HG03342 (cell line): ENCODE results near the gene TLX3.
"Not testable (repeated sequence)": the region's sequence is repeated elsewhere in the genome, so short reads cannot be mapped to it uniquely, and the experiment has no call there.

Source experiments
- ATAC-seq: cut with Tn5 transposase; IDR thresholded peaks from one replicate; pipeline ENCODE4 v1.9.1; 2021; ENCODE audit warnings: mild to moderate bottlenecking, moderate library complexity; ENCODE audit not compliant: unreplicated experiment

The TLX3 gene

DNA sequence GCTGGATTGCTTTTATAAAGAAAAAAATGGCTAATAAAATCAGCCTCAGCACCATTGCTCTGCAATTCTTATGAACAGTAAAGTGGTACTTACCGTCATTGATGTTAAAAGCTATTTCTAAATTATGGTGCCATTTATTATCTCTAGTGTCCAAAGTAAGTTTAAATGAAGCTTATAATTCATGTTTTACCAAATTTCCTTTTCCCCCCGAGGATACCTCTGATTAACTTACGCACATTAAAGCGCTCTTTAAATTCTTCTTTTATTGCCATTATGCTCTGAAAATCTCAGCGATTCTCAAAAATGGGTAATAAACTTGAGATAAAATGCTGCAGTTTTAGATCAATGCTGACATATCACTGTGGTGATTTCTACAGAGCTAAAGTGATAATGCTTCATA, 13.5 kb downstream of the TLX3 start:
- ATAC-seq, result no peak

DNA sequence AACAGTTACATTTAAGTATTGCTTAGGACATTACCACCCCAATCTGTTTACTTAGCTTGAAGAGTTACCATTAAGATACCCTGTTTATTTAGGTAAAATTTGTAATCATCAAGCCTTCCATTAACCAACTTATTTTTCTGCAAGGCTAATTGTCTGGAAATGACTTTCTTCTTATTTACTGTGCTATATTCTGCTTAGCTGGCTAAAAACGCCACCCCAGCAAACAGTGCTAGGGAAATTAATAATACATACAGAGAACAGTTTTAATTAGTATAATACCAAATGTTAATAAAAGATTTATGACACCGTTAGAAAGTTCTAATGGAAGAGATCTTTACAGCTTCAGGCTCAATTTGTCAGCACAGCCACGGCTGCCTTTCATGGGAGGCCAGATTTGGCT, 14.0 kb downstream of the TLX3 start:
- no peak for ATAC-seq

DNA sequence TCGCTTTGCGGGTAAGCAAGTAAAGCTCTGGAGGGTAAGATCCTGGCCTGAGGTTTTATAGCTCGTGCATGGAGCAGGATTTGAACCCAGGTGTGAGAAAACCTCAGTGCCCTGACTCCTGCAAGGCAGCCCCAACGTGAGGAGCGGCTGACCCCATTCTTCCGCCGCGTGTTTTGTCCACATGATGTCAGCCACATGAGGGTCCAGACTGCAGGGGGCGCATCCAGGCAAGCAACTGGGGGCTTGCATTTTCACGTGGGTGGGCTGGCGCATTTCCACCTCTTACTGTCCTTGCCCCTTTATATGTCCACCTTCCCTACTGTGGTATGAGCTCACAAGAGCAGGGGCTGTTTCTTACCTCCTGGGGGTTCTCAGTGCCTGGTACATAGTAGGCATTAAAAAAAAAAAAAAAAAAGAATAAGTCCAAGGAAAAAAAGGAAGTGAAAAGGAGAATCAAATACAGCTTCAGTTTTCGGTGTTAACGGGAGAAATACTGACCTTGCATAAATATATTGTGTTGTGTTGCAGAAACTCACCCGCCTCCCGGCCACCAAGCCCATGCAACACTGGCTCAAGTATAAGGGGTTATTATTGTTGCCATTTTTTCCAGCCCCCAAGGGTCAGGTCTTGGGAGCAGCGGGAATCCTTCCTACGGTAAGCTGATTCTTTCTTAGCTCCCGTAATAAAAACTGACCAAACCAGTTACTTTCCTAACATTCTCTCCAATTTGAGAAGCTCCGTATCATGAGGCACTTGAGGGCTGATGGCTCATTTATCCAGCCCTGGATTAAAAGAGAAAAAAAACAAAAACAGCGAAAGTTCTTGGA, 15.0 kb downstream of the TLX3 start:
- no peak for ATAC-seq

DNA sequence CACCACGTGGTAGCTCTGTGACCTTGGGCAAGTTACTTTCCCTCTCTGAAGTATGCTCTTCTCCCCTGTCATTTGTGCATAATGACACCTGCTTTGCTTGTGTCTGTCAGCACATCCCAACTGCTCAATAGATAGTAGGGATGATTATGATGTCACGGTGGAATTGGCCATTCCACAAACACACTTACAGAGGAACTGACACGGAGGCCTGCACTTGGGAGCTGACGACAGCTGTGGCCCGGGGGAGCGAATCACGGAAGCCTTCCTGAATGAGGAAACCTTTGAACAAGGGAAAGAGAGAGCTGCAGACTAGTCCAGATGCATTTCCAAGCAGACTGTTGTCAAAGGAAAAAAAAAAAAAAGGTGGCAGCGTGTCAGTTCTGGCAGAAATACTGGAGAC, 21.0 kb downstream of the TLX3 start:
- no peak for ATAC-seq

DNA sequence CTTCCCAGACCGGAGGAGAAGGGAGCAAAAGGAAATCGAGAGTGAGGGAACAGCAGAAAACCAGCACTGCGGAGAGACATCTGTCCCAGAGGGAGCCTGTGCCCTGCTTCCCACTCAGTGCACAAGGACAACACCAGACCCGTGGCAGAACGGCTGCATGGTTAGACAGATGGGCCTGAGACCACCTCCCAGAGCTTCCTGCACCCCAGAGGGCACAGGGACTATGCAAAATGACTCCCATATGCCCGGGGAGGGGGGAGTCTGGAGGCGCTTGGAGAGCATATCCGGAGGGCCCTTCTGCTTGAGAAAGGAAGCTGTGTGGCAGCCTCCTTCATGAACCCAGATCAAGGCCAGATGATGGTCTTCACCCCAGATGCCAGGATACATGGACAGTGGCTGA, 26.6 kb downstream of the TLX3 start:
- no peak for ATAC-seq

DNA sequence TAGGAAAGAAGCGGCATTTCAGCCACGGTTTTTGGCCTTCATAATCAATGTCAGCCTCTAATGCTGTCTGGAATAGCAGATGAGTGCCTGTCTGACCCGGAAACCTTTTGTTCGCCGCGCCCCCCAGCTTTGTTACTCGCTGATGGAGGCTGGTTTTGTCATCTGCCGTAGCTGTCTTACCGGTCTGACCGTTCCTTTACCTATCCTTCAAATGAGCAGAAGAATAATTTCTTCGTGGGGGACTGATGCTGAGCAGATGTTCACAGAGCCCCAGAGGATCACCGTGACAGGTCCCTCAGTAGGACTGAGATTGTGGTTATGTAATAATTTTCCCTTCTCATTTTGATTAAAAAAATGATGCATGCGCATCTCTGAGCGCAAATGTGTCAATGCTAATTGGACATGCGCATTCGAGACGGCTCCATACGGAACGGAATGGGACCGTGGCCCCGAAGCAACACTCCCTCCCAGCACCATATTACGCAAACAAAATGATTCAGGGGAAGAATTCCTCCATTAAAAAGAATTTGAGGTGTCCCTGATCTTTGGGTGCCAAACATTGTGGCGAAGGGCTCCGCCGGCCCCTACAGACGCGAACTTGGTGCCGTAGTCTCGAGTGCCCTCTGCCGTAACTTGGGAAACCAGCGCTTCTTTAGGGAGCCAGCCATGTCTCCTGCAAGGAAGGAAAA, 27.6 kb downstream of the TLX3 start:
- ATAC-seq, result no peak

DNA sequence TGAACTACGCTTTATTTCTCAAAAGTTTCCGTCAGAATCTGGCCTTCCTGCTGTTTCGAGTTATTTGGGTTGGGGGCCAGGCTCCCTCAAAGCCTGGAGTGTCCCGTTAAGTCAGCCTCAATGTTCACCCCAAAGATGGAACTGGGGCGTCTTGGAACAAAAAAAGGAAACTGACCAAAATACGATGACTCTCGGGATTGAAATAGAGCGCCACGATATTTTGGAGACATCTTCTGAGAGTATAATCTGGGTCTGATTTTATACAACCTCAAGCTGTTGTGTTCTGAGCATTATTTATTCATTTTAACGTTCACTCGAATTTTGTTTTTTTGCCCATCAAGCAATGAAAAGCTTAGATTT, 28.1 kb downstream of the TLX3 start:
- no peak for ATAC-seq

DNA sequence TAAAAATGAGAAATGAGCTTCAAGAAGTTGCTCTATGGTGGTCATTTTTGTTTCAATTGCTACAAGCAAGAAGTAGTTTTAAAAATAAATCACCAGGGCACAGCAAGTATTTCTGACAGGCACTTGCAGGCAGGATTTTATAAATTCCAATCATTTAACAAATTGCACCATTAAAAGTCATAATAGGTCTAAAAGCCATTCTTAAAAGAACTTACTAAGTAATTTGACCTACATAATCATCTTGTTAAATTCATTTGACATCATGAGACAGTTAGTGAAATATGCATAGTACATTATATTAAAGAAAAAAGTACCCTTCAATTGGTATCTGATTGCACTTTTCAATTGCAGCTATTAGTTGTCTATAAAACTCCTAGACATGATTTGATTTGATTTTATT, 31.0 kb downstream of the TLX3 start:
- ATAC-seq, result no peak

DNA sequence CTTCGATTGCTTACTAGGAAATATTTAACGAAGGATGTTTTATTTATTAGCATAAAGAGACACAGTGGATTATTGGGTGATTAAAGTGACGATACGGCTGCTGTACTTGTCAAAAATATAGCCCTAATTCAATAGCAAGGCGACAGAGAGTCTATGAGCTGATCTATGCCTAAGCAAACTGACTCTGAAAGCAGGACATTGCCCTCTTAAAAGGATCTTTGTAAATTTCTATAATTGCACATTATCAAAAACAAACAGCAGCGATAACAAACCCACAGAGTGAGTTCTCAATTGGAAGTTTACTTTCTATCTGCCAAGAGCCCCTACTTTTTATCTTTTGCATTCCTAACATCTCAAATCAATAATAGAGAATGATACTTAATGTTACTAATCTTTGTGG, 31.4 kb downstream of the TLX3 start:
- no peak for ATAC-seq

DNA sequence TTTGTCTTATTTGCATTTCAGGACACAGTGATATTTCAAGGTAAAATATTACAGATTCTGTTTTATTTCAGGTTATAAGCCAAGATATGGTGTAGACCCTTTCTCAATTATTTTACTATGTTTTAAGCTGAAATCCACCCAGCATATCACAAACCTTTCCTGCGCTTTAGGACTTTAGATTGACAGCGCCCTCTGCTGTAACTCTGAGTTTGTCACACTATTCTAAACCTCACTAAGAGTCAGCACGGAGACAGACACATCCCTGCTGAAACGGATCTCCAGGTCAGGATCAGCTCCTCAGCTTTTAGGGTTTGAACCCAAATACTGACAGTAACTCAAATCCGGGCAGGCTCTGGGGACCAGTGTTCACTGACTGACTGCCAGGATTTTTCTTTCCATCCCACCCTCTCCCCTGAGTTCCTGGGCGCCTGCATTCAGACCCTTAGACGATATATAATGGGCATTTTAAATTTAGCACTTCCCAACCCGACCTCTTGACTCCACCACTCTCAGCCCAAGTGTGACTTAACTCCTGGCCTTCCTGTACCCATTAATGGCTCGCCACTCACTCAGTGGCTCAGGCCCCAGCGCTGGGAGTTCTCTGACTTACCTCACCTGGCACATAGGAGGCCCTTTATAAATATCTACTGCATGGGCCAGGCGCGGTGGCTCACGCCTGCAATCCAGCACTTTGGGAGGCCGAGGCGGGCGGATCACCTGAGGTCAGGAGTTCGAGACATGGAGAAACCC, 33.5 kb downstream of the TLX3 start:
- peak; percentile 78 for ATAC-seq

DNA sequence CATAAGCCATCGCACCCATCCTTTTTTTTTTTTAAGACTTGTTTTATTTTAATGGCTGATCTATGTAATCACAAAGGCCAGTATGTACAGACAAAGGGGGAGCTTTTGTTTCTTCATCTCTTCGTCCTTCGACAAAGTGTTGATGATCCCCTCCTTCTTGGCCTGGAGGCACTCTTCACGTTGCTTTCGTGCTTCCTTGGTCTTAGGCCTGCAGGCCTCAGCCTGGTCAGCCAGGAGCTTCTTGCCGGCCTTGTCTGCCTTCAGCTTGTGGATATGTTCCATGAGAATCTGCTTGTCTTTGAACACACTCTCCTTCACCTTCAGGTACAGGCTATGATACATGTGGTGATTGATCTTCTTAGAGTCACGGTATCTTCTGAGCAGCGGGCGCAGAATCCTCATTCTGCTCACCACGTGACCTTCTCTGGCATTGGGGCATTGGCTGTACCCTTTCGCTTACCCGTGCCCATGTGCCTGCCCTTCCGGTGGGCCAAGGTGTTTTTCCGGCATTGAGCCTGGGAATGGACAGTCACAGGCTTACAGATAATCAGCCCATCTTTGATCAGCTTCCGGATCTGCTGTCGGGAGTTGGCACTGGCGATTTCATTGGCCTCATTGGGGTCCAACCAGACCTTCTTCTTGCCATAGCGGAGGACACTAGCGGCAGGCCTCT, 36.0 kb downstream of the TLX3 start:
- ATAC-seq, result no peak

DNA sequence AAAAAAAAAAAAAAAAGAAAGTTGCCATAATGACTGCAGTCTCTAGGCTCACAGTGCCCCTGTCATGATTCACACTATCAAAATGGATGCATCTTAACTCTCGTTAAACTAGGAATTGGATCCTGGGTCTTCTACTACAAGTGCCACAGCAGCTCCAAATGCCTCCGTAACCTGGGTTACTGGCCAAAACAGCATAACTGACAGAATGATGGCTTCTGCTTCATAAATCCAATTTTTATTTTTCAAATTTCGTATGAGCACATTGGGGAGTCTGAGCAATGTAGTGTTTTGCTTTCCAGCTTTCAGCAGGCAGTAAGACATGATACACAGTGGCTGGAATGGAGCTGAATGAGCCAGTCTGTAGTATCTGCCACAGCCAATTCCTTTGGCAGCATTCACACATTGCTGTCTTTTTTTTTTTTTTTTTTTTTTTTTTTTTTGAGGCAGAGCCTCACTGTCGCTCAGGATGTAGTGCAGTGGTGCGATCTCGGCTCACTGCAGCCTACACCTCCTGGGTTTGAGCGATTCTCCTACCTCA, 42.6 kb downstream of the TLX3 start:
- ATAC-seq, result no peak

DNA sequence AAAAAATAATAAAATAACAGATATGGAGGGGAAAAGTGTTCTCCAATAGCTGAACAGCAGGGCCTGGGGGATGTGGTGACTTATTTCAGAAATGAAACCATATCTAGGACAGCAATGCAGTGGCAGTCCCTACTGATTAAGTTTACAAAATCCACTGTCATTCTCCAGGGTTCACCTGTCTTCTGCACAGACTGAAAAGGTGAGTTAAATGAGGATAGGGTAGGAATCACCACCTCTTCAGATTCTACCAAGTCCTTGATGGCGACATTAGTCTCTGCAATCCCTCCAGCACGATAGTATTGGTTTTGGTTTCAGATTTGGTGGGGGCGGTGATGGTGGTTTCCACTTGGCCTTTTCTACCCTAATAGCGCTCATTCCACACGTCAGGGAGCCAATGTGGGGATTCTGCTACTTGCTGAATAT, 46.3 kb downstream of the TLX3 start:
- ATAC-seq, result peak; percentile 94

DNA sequence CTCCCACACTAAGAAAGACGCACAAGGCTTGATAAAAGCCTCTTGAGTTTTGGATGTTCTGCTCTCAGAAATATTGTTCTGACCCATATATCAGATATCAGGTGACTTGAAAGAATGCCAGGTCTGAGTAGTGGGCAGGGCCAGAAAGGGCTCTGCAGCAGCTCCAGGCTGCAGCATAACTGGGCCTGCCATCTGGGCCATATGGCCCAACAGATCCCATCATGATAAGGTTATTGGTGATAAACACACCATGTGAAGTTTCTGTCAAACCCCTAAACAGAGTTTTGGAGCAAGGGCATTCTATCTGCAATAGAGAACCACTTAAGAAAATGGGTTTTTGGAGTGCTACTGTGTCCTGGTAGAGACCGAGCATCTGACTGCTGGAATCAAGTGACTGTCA, 48.8 kb downstream of the TLX3 start:
- no peak for ATAC-seq

DNA sequence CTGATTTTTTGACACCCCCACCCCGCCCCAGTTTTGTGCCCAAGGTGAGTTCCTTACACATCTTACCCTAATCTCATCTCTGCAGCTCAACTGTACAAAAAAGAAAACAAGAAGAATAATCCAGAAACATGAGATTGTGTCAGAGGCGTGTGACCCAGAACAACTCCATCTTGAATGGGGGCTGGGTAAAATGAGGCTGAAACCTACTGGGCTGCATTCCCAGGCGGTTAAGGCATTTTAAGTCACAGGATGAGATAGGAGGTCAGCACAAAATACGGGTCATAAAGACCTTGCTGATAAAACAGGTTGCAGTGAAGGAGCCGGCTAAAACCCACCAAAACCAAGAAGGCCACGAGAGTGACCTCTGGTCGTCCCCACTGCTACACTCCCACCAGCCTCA, 52.1 kb downstream of the TLX3 start:
- not testable (repeated sequence) for ATAC-seq
